Gastroesophageal sphincter (tissue), 4 donors: ENCODE results near the gene ST3GAL2. TPM values are rescaled to one million over a fixed set of nuclear protein-coding genes. Genes with fewer than 3 reads are reported as not detected.

Experiments used
- ATAC-seq: fragments of 150-250 bp; one replicate; pipeline ENCODE4 v1.9.1; 2016; ENCODE audit warnings: mild to moderate bottlenecking, moderate library complexity
- H3K27ac ChIP-seq, 4 donors: fragments of 200-600 bp; sonication (generic) in 3 of 4; 1 replicate in 3 of 4; 2 replicates in 1 of 4; pipeline ENCODE4 v1.5.1; 2016 to 2019
- H3K27me3 ChIP-seq: fragments of 200-600 bp; sonication (generic); one replicate; pipeline ENCODE4 v1.5.1; 2019
- H3K36me3 ChIP-seq, 2 donors: fragments of 200-600 bp; sonication (generic); one replicate each; pipeline ENCODE4 v1.5.1; 2019; ENCODE audit warnings: control low read depth in 1 of 2
- H3K4me1 ChIP-seq, 3 donors: fragments of 200-600 bp; sonication (generic); 1 replicate in 2 of 3; 2 replicates in 1 of 3; pipeline ENCODE4 v1.5.1; 2016 to 2019; ENCODE audit warnings: control low read depth in 2 of 3
- H3K4me3 ChIP-seq, 2 donors: fragments of 200-600 bp; sonication (generic); one replicate each; pipeline ENCODE4 v1.5.1; 2019; ENCODE audit warnings: mild to moderate bottlenecking in 1 of 2, moderate library complexity in 1 of 2
- H3K9me3 ChIP-seq, 3 donors: fragments of 200-600 bp; sonication (generic); one replicate each; pipeline ENCODE4 v1.5.1; 2017 to 2019; ENCODE audit warnings: control low read depth in 2 of 3
- EP300 ChIP-seq: sonication (generic); formaldehyde crosslinking; IDR thresholded peaks from one replicate; pipeline ENCODE4 v1.6.1; 2017; ENCODE audit warnings: antibody characterized with exemption, mild to moderate bottlenecking
- POLR2A ChIP-seq, 2 donors: fragments of 450-650 bp; IDR thresholded peaks; one replicate each; pipeline ENCODE4 v1.6.1; 2017; ENCODE audit warnings: antibody characterized with exemption in 2 of 2, mild to moderate bottlenecking in 2 of 2, moderate library complexity in 1 of 2
- POLR2AphosphoS5 ChIP-seq: sonication (generic); formaldehyde crosslinking; IDR thresholded peaks from one replicate; pipeline ENCODE4 v1.6.1; 2017; ENCODE audit warnings: antibody characterized with exemption
- WGBS, 2 donors: methylation state at CpG; one replicate each; pipeline ENCODE4 v1.1.5; 2018; ENCODE audit warnings: low coverage in 1 of 2; 5-methylcytosine and 5-hydroxymethylcytosine counted together
- total RNA-seq, 4 donors: library from RNA; depleted of rRNA; stranded (reverse); fragments of >200 nt; gene quantifications; one replicate each; pipeline ENCODE4 v1.1.0, GENCODE V29; 2016
- TF ChIP-seq, protein P1 (sequence below), 4 experiments: fragments of 200-600 bp in 2 of 4; fragments of 450-650 bp in 2 of 4; sonication (generic) in 1 of 4; IDR thresholded peaks; one replicate each; pipeline ENCODE4 v1.5.1; 2017 to 2019; ENCODE audit warnings: antibody characterized with exemption in 4 of 4, mild to moderate bottlenecking in 2 of 4, moderate library complexity in 2 of 4

Gene ST3GAL2
- total RNA-seq, 4 donors from 2014 or later = 17.6 to 35.6 (median 24.8) TPM

DNA sequence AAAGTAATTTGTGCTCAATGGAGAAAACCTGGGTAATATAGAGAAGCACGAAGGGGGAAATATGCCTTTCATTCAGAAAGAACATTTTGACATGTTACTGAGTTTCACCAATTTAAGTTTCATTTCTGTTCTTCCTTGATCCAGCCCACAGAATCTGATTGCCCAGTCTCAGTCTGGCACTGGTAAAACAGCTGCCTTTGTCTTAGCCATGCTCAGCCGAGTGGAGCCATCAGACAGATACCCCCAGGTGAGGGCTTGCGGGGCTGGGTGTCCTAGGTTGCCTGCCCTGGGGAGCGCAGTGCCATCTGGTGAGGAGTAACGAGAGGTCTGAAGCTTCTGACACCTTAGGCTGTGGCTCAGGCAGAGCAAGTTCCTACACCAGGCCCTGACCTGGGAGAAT lies 74.5 kb downstream of the ST3GAL2 start:
- ATAC-seq = no peak
- WGBS, 2 donors = 86 to 100% methylated on average over 1 of the region's 5 CpGs
- Histone ChIP-seq H3K9me3 (no peaks in the 10 kb centered on the region), H3K4me3 (no peak overlapping the region), H3K4me1 (no peaks in the 10 kb centered on the region), H3K27me3 (no peaks in the 10 kb centered on the region), H3K36me3 (peaks cover 0 to 100% of the 10 kb centered on the region in 2 donors), H3K27ac (no peak overlapping the region)
- TF ChIP-seq POLR2AphosphoS5 (no peak), POLR2A (IDR thresholded peaks at IDR 0.05) (no peak), EP300 (no peak)
- TF ChIP-seq, protein P1, sequence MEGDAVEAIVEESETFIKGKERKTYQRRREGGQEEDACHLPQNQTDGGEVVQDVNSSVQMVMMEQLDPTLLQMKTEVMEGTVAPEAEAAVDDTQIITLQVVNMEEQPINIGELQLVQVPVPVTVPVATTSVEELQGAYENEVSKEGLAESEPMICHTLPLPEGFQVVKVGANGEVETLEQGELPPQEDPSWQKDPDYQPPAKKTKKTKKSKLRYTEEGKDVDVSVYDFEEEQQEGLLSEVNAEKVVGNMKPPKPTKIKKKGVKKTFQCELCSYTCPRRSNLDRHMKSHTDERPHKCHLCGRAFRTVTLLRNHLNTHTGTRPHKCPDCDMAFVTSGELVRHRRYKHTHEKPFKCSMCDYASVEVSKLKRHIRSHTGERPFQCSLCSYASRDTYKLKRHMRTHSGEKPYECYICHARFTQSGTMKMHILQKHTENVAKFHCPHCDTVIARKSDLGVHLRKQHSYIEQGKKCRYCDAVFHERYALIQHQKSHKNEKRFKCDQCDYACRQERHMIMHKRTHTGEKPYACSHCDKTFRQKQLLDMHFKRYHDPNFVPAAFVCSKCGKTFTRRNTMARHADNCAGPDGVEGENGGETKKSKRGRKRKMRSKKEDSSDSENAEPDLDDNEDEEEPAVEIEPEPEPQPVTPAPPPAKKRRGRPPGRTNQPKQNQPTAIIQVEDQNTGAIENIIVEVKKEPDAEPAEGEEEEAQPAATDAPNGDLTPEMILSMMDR (IDR thresholded peaks at IDR 0.05) = no peak

DNA sequence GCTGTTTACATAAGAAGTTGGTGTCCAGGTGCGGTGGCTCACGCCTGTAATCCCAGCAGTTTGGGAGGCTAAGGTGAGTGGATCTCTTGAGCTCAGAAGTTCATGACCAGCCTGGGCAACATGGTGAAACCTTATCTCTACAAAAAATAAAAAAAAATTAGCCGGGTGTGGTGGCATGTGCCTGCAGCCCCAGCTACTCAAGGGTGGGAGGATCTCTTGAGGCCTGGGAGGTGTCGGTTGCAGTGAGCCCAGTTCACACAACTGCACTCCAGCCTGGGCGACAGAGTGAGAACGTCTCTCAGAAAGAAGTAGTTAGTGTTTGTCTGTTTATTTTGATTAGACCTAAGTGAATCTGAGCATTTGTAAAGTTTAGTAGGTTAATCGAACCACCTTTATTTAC lies 79.3 kb downstream of the ST3GAL2 start:
- no peak overlapping the region for H3K4me3 ChIP-seq
- no peaks in the 10 kb centered on the region for H3K9me3 ChIP-seq
- no peaks in the 10 kb centered on the region for H3K27me3 ChIP-seq
- ATAC-seq = no peak
- no peaks in the 10 kb centered on the region for H3K4me1 ChIP-seq
- H3K36me3 ChIP-seq = peaks cover 0 to 100% of the 10 kb centered on the region in 2 donors
- H3K27ac ChIP-seq = no peak overlapping the region
- WGBS, 2 donors = 85 to 92% methylated on average over 6 to 7 of the region's 7 CpGs
- TF ChIP-seq POLR2AphosphoS5 = no peak
- TF ChIP-seq POLR2A (IDR thresholded peaks at IDR 0.05) = no peak

DNA sequence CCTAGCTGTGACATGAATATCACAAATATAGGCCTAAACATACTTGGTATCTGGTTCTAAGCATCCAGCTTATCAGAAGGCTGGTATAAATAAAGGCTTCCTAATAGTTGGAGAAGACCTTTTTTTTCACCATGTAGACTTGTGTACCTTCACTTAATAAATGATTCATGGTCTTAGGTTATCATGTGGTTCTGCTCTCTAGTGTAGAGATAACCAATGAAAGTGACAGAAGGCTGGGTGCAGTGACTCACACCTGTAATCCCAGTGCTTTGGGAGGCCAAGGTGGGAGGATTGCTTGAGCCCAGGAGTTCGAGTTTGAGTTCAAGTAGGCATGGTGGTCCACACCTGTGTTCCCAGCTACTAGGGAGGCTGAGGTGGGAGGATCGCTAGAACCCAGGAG lies 89.1 kb downstream of the ST3GAL2 start:
- Histone ChIP-seq H3K4me1 (peaks cover 0 to 34% (median 15%) of the 10 kb centered on the region in 3 donors), H3K9me3 (no peaks in the 10 kb centered on the region), H3K36me3 (peaks cover 0 to 51% of the 10 kb centered on the region in 2 donors), H3K27ac (no peak overlapping the region), H3K4me3 (no peak overlapping the region), H3K27me3 (no peaks in the 10 kb centered on the region)
- ATAC-seq = no peak
- TF ChIP-seq, protein P1 (IDR thresholded peaks at IDR 0.05) = no peak
- TF ChIP-seq POLR2A (IDR thresholded peaks at IDR 0.05) (no peak), POLR2AphosphoS5 (no peak), EP300 (no peak)
- 79 to 81% methylated on average over 2 of the region's 2 CpGs for WGBS, 2 donors

DNA sequence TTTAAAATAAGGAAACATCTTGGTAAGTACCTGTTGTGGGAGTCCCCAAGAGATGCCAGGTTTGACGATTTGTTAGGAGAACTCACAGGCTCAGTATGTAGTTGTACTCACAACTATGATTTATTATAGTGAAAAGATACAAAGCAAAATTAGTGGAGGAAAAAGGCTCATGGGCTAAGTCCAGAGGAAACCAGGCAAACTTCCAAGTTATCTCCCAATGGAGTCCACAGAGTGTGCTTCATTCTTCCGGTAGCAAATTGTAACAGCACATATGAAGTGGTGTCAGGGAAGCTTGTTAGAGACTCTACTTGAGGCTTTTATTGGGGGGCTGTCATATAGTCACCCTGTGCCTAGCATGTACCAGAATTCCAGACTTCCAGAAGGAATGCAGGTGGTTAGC lies 89.9 kb downstream of the ST3GAL2 start:
- no peak overlapping the region for H3K27ac ChIP-seq
- H3K4me3 ChIP-seq = no peak overlapping the region
- H3K27me3 ChIP-seq = no peaks in the 10 kb centered on the region
- peaks cover 0 to 34% (median 15%) of the 10 kb centered on the region in 3 donors for H3K4me1 ChIP-seq
- peaks cover 0 to 43% of the 10 kb centered on the region in 2 donors for H3K36me3 ChIP-seq
- 27 to 42% methylated on average over 2 of the region's 2 CpGs for WGBS, 2 donors
- ATAC-seq = no peak
- no peak for TF ChIP-seq EP300
- no peak for TF ChIP-seq POLR2A (IDR thresholded peaks at IDR 0.05)
- no peak for TF ChIP-seq POLR2AphosphoS5
- TF ChIP-seq, protein P1 (IDR thresholded peaks at IDR 0.05) = no peak
- no peaks in the 10 kb centered on the region for H3K9me3 ChIP-seq

DNA sequence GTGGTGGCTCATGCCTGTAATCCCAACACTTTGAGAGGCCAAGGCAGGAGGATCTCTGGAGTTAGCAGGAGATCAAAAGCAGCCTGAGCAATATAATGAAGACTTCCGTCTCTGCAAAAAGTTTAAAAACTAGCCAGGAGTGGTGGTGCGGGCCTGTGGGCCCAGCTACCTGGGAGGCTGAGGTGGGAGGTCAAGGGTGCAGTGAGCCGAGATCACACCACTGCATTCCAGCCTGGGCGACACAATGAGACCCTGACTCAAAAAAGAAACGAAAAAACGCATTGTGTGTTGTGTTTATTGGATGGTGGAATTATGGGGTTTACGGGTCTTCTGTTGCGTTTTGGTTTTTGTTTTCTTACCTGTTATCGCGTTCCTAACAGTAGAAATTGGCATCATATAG lies 93.1 kb downstream of the ST3GAL2 start:
- 83 to 88% methylated on average over 8 to 10 of the region's 10 CpGs for WGBS, 2 donors
- H3K9me3 ChIP-seq = no peaks in the 10 kb centered on the region
- H3K36me3 ChIP-seq = peaks cover 0 to 12% of the 10 kb centered on the region in 2 donors
- no peak for TF ChIP-seq POLR2A (IDR thresholded peaks at IDR 0.05)
- TF ChIP-seq, protein P1 (IDR thresholded peaks at IDR 0.05) = no peak
- no peak for TF ChIP-seq EP300
- no peak for TF ChIP-seq POLR2AphosphoS5
- peaks cover 0 to 34% (median 15%) of the 10 kb centered on the region in 3 donors for H3K4me1 ChIP-seq
- H3K4me3 ChIP-seq = peak overlapping the region; percentile 80 to 88
- no peaks in the 10 kb centered on the region for H3K27me3 ChIP-seq
- peak overlapping the region in 3 of 4 donors; percentile 89 to 98 (median 90) for H3K27ac ChIP-seq
- ATAC-seq = no peak
